GM10248 (cell line): Measurements from ENCODE around the gene ARHGAP15.

Experiments used
- CTCF ChIA-PET: fragments of 300-600 bp; sonication (Branson Sonifier 250); formaldehyde crosslinking; extraction: SDS; loops from one replicate; lab custom pipeline; 2021; ENCODE audit warnings: antibody characterized with exemption; lab: Yijun Ruan, JAX
- POLR2A ChIA-PET: fragments of 350-650 bp; sonication (Branson Sonifier 250); formaldehyde crosslinking; extraction: SDS; loops from one replicate; lab custom pipeline; 2020; ENCODE audit warnings: antibody characterized with exemption; lab: Yijun Ruan, JAX
- DNase-seq: peaks from one replicate; pipeline ENCODE4 v3.0.0; 2012; ENCODE audit errors: extremely low spot score
- CTCF ChIP-seq: IDR thresholded peaks from 2 replicates; pipeline ENCODE4 v1.5.1; 2012; ENCODE audit warnings: mild to moderate bottlenecking, low read depth; ENCODE audit errors: extremely low read depth, missing control alignments, control extremely low read depth

ARHGAP15 gene

DNA sequence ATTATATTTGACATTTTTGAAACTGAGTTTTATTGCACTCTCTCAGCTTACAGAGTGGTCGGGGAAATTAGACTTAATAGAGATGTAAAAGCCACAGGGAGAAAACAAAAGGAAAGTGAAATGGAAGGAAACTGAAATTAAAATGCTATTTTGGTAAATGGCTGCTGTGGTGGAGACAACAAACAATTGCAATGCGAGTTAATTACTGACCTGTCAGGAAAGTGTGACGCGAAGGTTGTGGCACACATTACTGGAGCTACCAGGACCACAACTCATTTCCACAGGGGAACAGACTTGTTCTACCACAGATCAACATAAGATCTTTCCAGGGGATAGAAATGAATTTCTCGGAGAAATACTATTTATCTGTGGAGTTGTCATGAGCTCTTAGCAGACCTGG is 19.5 kb downstream of the ARHGAP15 start:
- TF ChIP-seq CTCF, result no peak
- no peak for DNase-seq
- ChIA-PET CTCF (interaction anchor here (0.8 to 3.2 kb wide), 9 partner anchors 8 to 111 kb away, joined by 3 to 13 read pairs (median 5); no protein-coding TSS in a partner anchor), POLR2A (interaction anchor here (1.0 kb wide), 1 partner anchor 17 kb away, joined by 3 read pairs; no protein-coding TSS in a partner anchor)

DNA sequence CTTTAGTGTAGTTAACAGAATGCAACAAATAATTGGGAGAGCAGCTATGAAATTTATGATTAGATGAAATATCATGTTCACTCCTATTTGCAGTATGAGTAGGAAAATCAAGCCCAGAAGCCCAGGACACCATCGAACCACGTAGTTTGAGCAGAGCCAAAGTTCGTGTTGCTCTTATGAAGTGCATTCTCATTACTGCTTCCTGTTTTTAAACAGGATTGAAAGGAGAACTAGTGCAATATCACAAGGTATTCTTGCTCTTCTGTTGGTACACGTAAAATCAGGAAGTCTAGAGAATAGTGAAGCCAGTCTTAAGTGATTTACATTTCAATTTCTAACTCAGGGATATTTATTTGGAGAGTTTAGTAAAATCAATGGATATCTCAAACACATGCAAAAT is 21.1 kb downstream of the ARHGAP15 start:
- CTCF ChIA-PET, result interaction anchor here (1.7 to 3.2 kb wide), 3 partner anchors 8 to 12 kb away, joined by 6 to 12 read pairs (median 10); no protein-coding TSS in a partner anchor
- DNase-seq, result no peak
- no peak for TF ChIP-seq CTCF
- POLR2A ChIA-PET, result no interaction called here

- POLR2A ChIA-PET, result no interaction called here
- no peak for DNase-seq
- TF ChIP-seq CTCF, result no peak
- CTCF ChIA-PET, result interaction anchor here (1.3 to 2.9 kb wide), 2 partner anchors 8 to 11 kb away, joined by 3 to 10 read pairs; no protein-coding TSS in a partner anchor
Observed at GRCh38 chr2:143151111-143151752, 22.0 kb downstream of the ARHGAP15 start.

DNA sequence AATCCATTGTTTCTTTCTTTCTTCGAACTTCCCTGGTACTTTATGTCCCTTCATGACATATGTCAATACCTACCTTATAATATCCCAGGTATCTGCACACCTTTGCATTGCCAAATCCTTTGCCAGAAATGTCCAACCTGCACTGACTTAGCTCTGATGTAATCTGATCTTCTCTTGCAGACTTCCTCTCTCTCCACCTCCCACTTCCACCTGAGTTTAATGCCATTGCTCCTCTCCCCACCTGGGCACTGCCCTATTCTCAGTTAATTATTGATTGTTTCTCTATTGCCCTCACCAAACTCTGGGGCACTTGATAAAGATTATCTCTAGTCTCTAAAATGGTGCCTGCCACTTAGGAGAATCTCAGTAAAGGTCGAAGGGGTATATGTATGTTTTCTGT is 23.0 kb downstream of the ARHGAP15 start:
- CTCF ChIA-PET, result interaction anchor here (1.2 to 1.3 kb wide), 2 partner anchors 9 to 11 kb away, joined by 3 read pairs; no protein-coding TSS in a partner anchor
- POLR2A ChIA-PET, result no interaction called here
- no peak for DNase-seq
- TF ChIP-seq CTCF, result no peak

GRCh38 chr2:143152637-143153036 is 23.4 kb downstream of the ARHGAP15 start:
- TF ChIP-seq CTCF, result no peak
- POLR2A ChIA-PET, result no interaction called here
- no peak for DNase-seq
- CTCF ChIA-PET, result interaction anchor here (1.2 kb wide), 1 partner anchor 11 kb away, joined by 3 read pairs; no protein-coding TSS in a partner anchor

GRCh38 chr2:143155661-143156060 is 26.4 kb downstream of the ARHGAP15 start:
- POLR2A ChIA-PET, result no interaction called here
- no peak for TF ChIP-seq CTCF
- CTCF ChIA-PET, result interaction anchor here (0.9 to 9.5 kb wide), 7 partner anchors 11 to 104 kb away, joined by 3 to 77 read pairs (median 4); no protein-coding TSS in a partner anchor
- DNase-seq, result no peak
